Esophagus (tissue), 2 donors: Measurements from ENCODE around the gene DAGLB. TPM values are rescaled to one million over a fixed set of nuclear protein-coding genes. Genes with fewer than 3 reads are reported as not detected.

Source experiments
- H3K27ac ChIP-seq, 2 donors: one replicate each; pipeline ENCODE4 v1.5.1; 2013; ENCODE audit warnings: low read depth in 2 of 2, mild to moderate bottlenecking in 2 of 2, inconsistent platforms in 1 of 2, low read length in 1 of 2, moderate library complexity in 1 of 2
- H3K27me3 ChIP-seq, 2 donors: one replicate each; pipeline ENCODE4 v1.6.1; 2013; ENCODE audit warnings: low read length in 2 of 2, control low read depth in 1 of 2, mild to moderate bottlenecking in 1 of 2; ENCODE audit not compliant: insufficient read depth in 2 of 2, control insufficient read depth in 1 of 2
- H3K36me3 ChIP-seq, 2 donors: one replicate each; pipeline ENCODE4 v1.6.1; 2013; ENCODE audit warnings: low read length in 1 of 2; ENCODE audit not compliant: control insufficient read depth in 2 of 2, insufficient read depth in 2 of 2
- H3K4me1 ChIP-seq, 2 donors: one replicate each; pipeline ENCODE4 v1.6.1; 2013; ENCODE audit warnings: low read length in 1 of 2; ENCODE audit not compliant: control insufficient read depth in 2 of 2, insufficient read depth in 2 of 2
- H3K4me3 ChIP-seq, 2 donors: one replicate each; pipeline ENCODE4 v1.5.1; 2013; ENCODE audit warnings: low read length in 2 of 2, mild to moderate bottlenecking in 2 of 2, low read depth in 1 of 2, moderate library complexity in 1 of 2
- H3K9me3 ChIP-seq, 2 donors: one replicate each; pipeline ENCODE4 v1.6.1; 2013; ENCODE audit warnings: mild to moderate bottlenecking in 2 of 2, low read depth in 1 of 2, low read length in 1 of 2, moderate library complexity in 1 of 2; ENCODE audit not compliant: control insufficient read depth in 2 of 2, insufficient read depth in 1 of 2
- WGBS, 2 donors: extraction: QIAGEN DNeasy Blood & Tissue Kit; methylation state at CpG; one replicate each; pipeline ENCODE4 v1.1.7; 2013; 5-methylcytosine and 5-hydroxymethylcytosine counted together
- polyA plus RNA-seq, 2 donors: library from polyadenylated mRNA; stranded (reverse); fragments of 200-250 nt; gene quantifications; one replicate each; pipeline ENCODE4 v1.2.3, GENCODE V29; 2013
- donor health status: healthy with polysubstance abuse.
- donor health status: Bipolar disorder and iron deficiency.

Gene DAGLB
- polyA plus RNA-seq, 2 donors: 8.4 to 9.2 TPM

DNA sequence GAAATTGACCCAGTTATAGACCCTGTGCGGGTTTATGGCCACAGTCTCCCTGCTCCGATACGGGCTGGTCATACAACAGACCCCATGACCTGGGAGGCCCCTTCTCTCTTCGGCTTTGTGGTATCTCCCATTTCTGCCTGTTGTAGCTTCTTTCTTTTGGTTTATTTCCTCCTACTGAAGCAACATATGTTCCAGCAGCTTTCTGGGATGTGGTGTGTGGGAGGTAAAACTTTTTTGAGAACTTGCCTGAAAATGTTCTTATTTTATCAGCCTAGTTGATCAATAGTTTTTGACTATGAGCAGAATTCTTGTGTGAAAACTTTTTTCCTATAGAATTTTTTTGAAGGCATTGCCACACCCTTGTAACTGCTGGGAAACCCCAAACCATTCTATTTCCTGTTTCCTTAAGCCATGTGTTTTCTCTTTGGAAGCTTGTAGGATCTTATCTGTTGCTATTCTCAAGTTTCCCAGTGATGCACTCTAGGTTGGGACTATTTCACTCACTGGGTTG lies 80.0 kb downstream of the DAGLB start:
- peak overlapping the region in 1 of 2 donors; percentile 70 for H3K27ac ChIP-seq
- no peak overlapping the region for H3K4me3 ChIP-seq
- H3K36me3 ChIP-seq: no peaks in the 10 kb centered on the region
- 68 to 76% methylated on average over 4 of the region's 4 CpGs for WGBS, 2 donors
- H3K9me3 ChIP-seq: no peaks in the 10 kb centered on the region
- H3K4me1 ChIP-seq: no peaks in the 10 kb centered on the region
- H3K27me3 ChIP-seq: no peaks in the 10 kb centered on the region

DNA sequence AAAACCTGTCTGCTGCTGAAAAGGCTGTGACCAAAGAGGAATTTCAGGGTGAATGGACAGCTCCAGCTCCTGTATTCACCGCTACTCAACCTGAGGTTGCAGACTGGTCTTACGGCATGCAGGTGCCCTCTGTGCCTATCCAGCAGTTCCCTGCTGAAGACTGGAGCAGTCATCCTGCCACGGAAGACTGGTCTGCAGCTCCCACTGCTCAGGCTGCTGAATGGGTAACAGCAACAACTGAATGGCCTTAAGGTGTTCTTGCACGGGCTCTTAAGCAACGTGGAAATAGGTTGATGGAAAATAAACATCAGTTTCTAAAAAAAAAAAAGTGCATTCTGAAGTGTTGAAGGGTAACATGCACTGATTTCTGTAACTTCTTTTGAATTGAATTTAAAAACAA lies 82.3 kb downstream of the DAGLB start:
- no peak overlapping the region for H3K4me3 ChIP-seq
- 76 to 81% methylated on average over 5 of the region's 5 CpGs for WGBS, 2 donors
- no peaks in the 10 kb centered on the region for H3K36me3 ChIP-seq
- H3K27ac ChIP-seq: no peak overlapping the region
- no peaks in the 10 kb centered on the region for H3K27me3 ChIP-seq
- H3K9me3 ChIP-seq: no peaks in the 10 kb centered on the region
- H3K4me1 ChIP-seq: no peaks in the 10 kb centered on the region

DNA sequence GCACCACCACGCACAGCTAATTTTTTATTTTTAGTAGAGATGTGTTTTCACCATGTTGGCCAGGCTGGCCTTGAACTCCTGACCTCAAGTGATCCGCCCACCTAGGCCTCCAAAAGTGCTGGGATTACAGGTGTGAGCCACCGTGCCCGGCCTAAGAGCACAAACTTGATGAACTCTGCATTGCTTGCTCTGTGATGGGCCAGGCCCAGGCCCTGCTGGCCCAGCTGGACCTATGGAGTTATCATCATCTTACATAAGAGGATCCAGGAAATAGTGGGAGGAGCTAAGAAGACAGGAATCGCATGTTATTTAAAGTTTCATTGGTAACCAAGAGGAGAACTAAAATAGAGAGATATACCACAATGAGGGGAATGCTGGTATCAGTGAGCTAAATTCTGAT lies 86.9 kb downstream of the DAGLB start:
- Histone ChIP-seq H3K27ac (no peak overlapping the region), H3K4me3 (no peak overlapping the region), H3K4me1 (no peaks in the 10 kb centered on the region), H3K9me3 (no peaks in the 10 kb centered on the region), H3K36me3 (no peaks in the 10 kb centered on the region), H3K27me3 (no peaks in the 10 kb centered on the region)
- WGBS, 2 donors: 76 to 84% methylated on average over 5 of the region's 5 CpGs

- H3K4me3 ChIP-seq: no peak overlapping the region
- WGBS, 2 donors: 93 to 95% methylated on average over 2 of the region's 2 CpGs
Observed at GRCh38 chr7:6359734-6360133, 88.0 kb downstream of the DAGLB start.

More at GRCh38 chr7:6359734-6360133, 88.0 kb downstream of the DAGLB start:
- Histone ChIP-seq H3K4me1 (no peaks in the 10 kb centered on the region), H3K27ac (no peak overlapping the region), H3K27me3 (no peaks in the 10 kb centered on the region), H3K36me3 (no peaks in the 10 kb centered on the region), H3K9me3 (no peaks in the 10 kb centered on the region)

Other genes starting within 250 kb of the DAGLB start
- gene CYTH3, start 175.3 kb downstream of the DAGLB start, polyA plus RNA-seq: 1 to 10 TPM; 5.7 to 7.2 TPM
- gene FAM220A, start 99.0 kb downstream of the DAGLB start, polyA plus RNA-seq: 1 to 10 TPM; 9.2 to 9.6 TPM
- 100 to 1,000 TPM; 440 to 451 TPM for gene RAC1, start 73.4 kb downstream of the DAGLB start, polyA plus RNA-seq
- gene KDELR2, start 36.2 kb upstream of the DAGLB start, polyA plus RNA-seq: 10 to 100 TPM; 42.1 to 52.2 TPM
- under 1 TPM; 0.39 to 0.44 TPM for gene GRID2IP, start 103.5 kb upstream of the DAGLB start, polyA plus RNA-seq
- 10 to 100 TPM; 13.6 to 26.1 TPM for gene ZDHHC4, start 129.5 kb upstream of the DAGLB start, polyA plus RNA-seq
- gene INTS15, start 142.1 kb upstream of the DAGLB start, polyA plus RNA-seq: 10 to 100 TPM in 1 of 2 donors, 1 to 10 TPM in 1; 8.9 to 11.8 TPM
- gene ZNF853, start 167.7 kb upstream of the DAGLB start, polyA plus RNA-seq: 1 to 10 TPM in 1 of 2 donors, under 1 TPM in 1; 0.35 to 1.2 TPM
- gene ZNF316, start 189.4 kb upstream of the DAGLB start, polyA plus RNA-seq: 10 to 100 TPM; 11.9 to 21.1 TPM